Peyer's patch (tissue), 4 donors: ENCODE data around the gene MTG2.

ENCODE experiments used
- CTCF ChIP-seq, 6 experiments: fragments of 450-650 bp in 4 of 6; fragments of 200-600 bp in 2 of 6; sonication (generic) in 1 of 6; IDR thresholded peaks; one replicate each; pipeline ENCODE4 v1.5.1; 2017 to 2019; ENCODE audit warnings: antibody characterized with exemption in 6 of 6, mild to moderate bottlenecking in 3 of 6, moderate library complexity in 1 of 6
- POLR2A ChIP-seq, 2 donors: fragments of 450-650 bp; IDR thresholded peaks; one replicate each; pipeline ENCODE4 v1.5.1; 2017; ENCODE audit warnings: antibody characterized with exemption in 2 of 2, mild to moderate bottlenecking in 2 of 2, moderate library complexity in 2 of 2

GRCh38 chr20:62232770-62233645 lies 50.2 kb downstream of the MTG2 start:
- TF ChIP-seq CTCF (IDR thresholded peaks at IDR 0.05) (no peak), POLR2A (IDR thresholded peaks at IDR 0.05) (no peak)
